Measurements from ENCODE around the gene BCL2L2.

- no peak for TF ChIP-seq POLR2A (IDR thresholded peaks at IDR 0.05)
- no peak for TF ChIP-seq CTCF (IDR thresholded peaks at IDR 0.05)
- no peak for TF ChIP-seq POLR2AphosphoS5 (IDR thresholded peaks at IDR 0.05)
- no peak for TF ChIP-seq EP300 (IDR thresholded peaks at IDR 0.05)
Measured at GRCh38 chr14:23308721-23309445, 2.2 kb downstream of the BCL2L2 start.
